SK-N-MC (cell line): ENCODE results near the gene CHN2.

Experiments used
- EZH2 ChIP-seq: fragments of 200-600 bp; sonication (generic); IDR thresholded peaks from one replicate; pipeline ENCODE4 v1.6.1; 2017; ENCODE audit warnings: antibody characterized with exemption
- FOXP2 ChIP-seq: optimal IDR thresholded peaks from 2 replicates; pipeline ENCODE3; 2011; ENCODE audit warnings: mild to moderate bottlenecking, moderate library complexity; ENCODE audit not compliant: insufficient read depth; ENCODE audit errors: extremely low read length, control extremely low read depth
- POLR2AphosphoS5 ChIP-seq: IDR thresholded peaks from 2 replicates; pipeline ENCODE4 v1.6.1; 2012; ENCODE audit warnings: mild to moderate bottlenecking, low read depth, low read length, borderline replicate concordance

DNA sequence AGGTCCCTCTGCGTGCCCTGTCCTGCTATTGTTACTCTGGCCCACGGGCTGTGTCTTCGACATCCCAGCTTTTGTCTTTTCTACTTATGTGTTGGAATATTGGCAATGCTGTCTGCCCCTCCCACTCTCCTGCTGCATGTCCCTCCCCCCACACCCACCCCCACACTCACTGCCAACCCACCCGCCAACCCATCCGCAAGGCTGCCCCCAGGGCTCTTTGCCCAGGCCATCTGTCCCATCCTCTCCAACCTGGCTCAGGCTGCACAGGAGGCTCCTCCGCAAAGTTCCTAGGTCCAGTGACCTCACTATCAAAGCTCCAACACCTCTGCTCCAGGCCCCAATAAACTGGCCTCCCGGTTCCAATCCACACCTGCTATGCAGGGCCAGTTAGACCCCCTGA, 202.0 kb downstream of the CHN2 start:
- TF ChIP-seq EZH2 (no peak), POLR2AphosphoS5 (no peak), FOXP2 (no peak)
